SK-N-SH (cell line): ENCODE measurements around the gene TULP4. TPM values are rescaled to one million over a fixed set of nuclear protein-coding genes. Genes with fewer than 3 reads are reported as not detected.

Experiments used
- CTCF ChIA-PET: fragments of 300-600, 350-600 bp; formaldehyde crosslinking; extraction: SDS; loops from one replicate; lab custom pipeline; 2021; lab: Yijun Ruan, JAX
- POLR2A ChIA-PET: fragments of 350-600 bp; sonication (Branson Sonifier 250); formaldehyde crosslinking; extraction: SDS; loops from one replicate; lab custom pipeline; 2020; ENCODE audit warnings: antibody characterized with exemption, inconsistent platforms; lab: Yijun Ruan, JAX
- DNase-seq: peaks from one replicate; pipeline ENCODE4 v3.0.0; 2012
- H2AFZ ChIP-seq: fragments of 200-600 bp; sonication (generic); 2 replicates; pipeline ENCODE4 v1.8.1; 2016; ENCODE audit warnings: antibody characterized with exemption, mild to moderate bottlenecking, low read depth
- H3F3A ChIP-seq: fragments of 200-600 bp; sonication (generic); replicated peaks from 2 replicates; pipeline ENCODE3; 2016; ENCODE audit warnings: antibody characterized with exemption, mild to moderate bottlenecking; ENCODE audit not compliant: insufficient read depth
- H3K27ac ChIP-seq, 2 experiments: fragments of 200-500 bp in 1 of 2; fragments of 200-600 bp in 1 of 2; sonication (Bioruptor generic) in 1 of 2; sonication (generic), shearing (Covaris generic) in 1 of 2; 2 replicates each; pipeline versions ENCODE4 v1.5.1 to v1.6.1; 2014 to 2016; ENCODE audit warnings: low read depth in 2 of 2, inconsistent platforms in 1 of 2, low read length in 1 of 2, mild to moderate bottlenecking in 1 of 2, mixed read lengths in 1 of 2
- H3K27me3 ChIP-seq: fragments of 200-600 bp; sonication (generic), shearing (Covaris generic); 2 replicates; pipeline ENCODE4 v1.6.1; 2016; ENCODE audit warnings: mixed run types; ENCODE audit not compliant: insufficient read depth
- H3K36me3 ChIP-seq, 2 experiments: fragments of 200-500 bp in 1 of 2; fragments of 200-600 bp in 1 of 2; sonication (Bioruptor generic) in 1 of 2; sonication (generic) in 1 of 2; replicated peaks in 1 of 2; 2 replicates each; pipeline versions ENCODE3 to v1.5.1; 2014 to 2016; ENCODE audit warnings: low read length in 1 of 2, mild to moderate bottlenecking in 1 of 2; ENCODE audit not compliant: insufficient read depth in 2 of 2, control insufficient read depth in 1 of 2
- H3K4me1 ChIP-seq, 2 experiments: fragments of 200-500 bp in 1 of 2; fragments of 200-600 bp in 1 of 2; sonication (Bioruptor generic) in 1 of 2; sonication (generic), shearing (Covaris generic) in 1 of 2; 2 replicates each; pipeline versions ENCODE4 v1.5.1 to v1.6.1; 2014 to 2016; ENCODE audit warnings: low read depth in 1 of 2, low read length in 1 of 2, mixed run types in 1 of 2; ENCODE audit not compliant: insufficient read depth in 2 of 2, control insufficient read depth in 1 of 2
- H3K4me2 ChIP-seq: fragments of 200-600 bp; sonication (generic), shearing (Covaris generic); 2 replicates; pipeline ENCODE4 v1.6.1; 2017; ENCODE audit warnings: mixed run types
- H3K4me3 ChIP-seq, 2 experiments: fragments of 200-500 bp in 1 of 2; fragments of 200-600 bp in 1 of 2; sonication (Bioruptor generic) in 1 of 2; sonication (generic), shearing (Covaris generic) in 1 of 2; 2 replicates each; pipeline versions ENCODE4 v1.5.1 to v1.8.1; 2014 to 2016; ENCODE audit warnings: low read depth in 2 of 2, inconsistent platforms in 1 of 2, low read length in 1 of 2, mild to moderate bottlenecking in 1 of 2, mixed read lengths in 1 of 2, moderate library complexity in 1 of 2
- H3K79me2 ChIP-seq: fragments of 200-600 bp; sonication (generic); 2 replicates; pipeline ENCODE4 v1.8.1; 2017; ENCODE audit warnings: mild to moderate bottlenecking; ENCODE audit not compliant: insufficient read depth
- H3K9ac ChIP-seq: fragments of 200-600 bp; sonication (generic); 2 replicates; pipeline ENCODE4 v1.6.1; 2017; ENCODE audit warnings: mixed run types
- H3K9me2 ChIP-seq: fragments of 200-600 bp; sonication (generic); 2 replicates; pipeline ENCODE4 v1.6.1; 2017; ENCODE audit warnings: mixed run types
- H3K9me3 ChIP-seq: fragments of 200-600 bp; sonication (generic); 2 replicates; pipeline ENCODE4 v1.6.1; 2017; ENCODE audit warnings: mixed run types, mild to moderate bottlenecking, moderate library complexity
- H4K20me1 ChIP-seq: fragments of 200-600 bp; sonication (generic); 2 replicates; pipeline ENCODE4 v1.6.1; 2017; ENCODE audit warnings: mild to moderate bottlenecking, mixed run types; ENCODE audit not compliant: insufficient read depth
- FOXM1 ChIP-seq: IDR thresholded peaks from 2 replicates; pipeline ENCODE4 v1.4.0; 2012; ENCODE audit warnings: low read depth, mild to moderate bottlenecking
- GATA2 ChIP-seq: sonication (generic); formaldehyde crosslinking; IDR thresholded peaks from 2 replicates; pipeline ENCODE4 v1.5.0; 2020; ENCODE audit warnings: mild to moderate bottlenecking, missing genetic modification reagents
- MXI1 ChIP-seq: IDR thresholded peaks from 2 replicates; pipeline ENCODE4 v1.6.1; 2012; ENCODE audit warnings: mild to moderate bottlenecking, low read depth, low read length, improper control_type of control experiment
- NFIC ChIP-seq: IDR thresholded peaks from 2 replicates; pipeline ENCODE4 v1.4.0; 2012; ENCODE audit warnings: borderline replicate concordance
- POLR2AphosphoS5 ChIP-seq: IDR thresholded peaks from 2 replicates; pipeline ENCODE4 v1.6.1; 2012; ENCODE audit warnings: low read depth, low read length
- RAD21 ChIP-seq: IDR thresholded peaks from 2 replicates; pipeline ENCODE4 v1.6.1; 2012; ENCODE audit warnings: mild to moderate bottlenecking, low read length
- RXRA ChIP-seq: IDR thresholded peaks from 2 replicates; pipeline ENCODE4 v1.4.0; 2012; ENCODE audit warnings: low read depth, mild to moderate bottlenecking, borderline replicate concordance
- SIN3A ChIP-seq: IDR thresholded peaks from 2 replicates; pipeline ENCODE4 v1.6.1; 2012; ENCODE audit warnings: low read depth, mild to moderate bottlenecking, low read length, moderate library complexity, borderline replicate concordance
- TAF1 ChIP-seq: IDR thresholded peaks from 2 replicates; pipeline ENCODE4 v1.6.1; 2012; ENCODE audit warnings: low read depth, mild to moderate bottlenecking, low read length, moderate library complexity, borderline replicate concordance
- TCF12 ChIP-seq: IDR thresholded peaks from 2 replicates; pipeline ENCODE4 v1.4.0; 2012
- TEAD4 ChIP-seq: IDR thresholded peaks from 2 replicates; pipeline ENCODE4 v1.4.0; 2012; ENCODE audit warnings: mild to moderate bottlenecking, borderline replicate concordance; ENCODE audit not compliant: insufficient read depth
- ZBTB33 ChIP-seq: IDR thresholded peaks from 2 replicates; pipeline ENCODE4 v1.4.0; 2012; ENCODE audit warnings: low read depth, borderline replicate concordance
- WGBS: methylation state at CpG from one replicate; pipeline ENCODE4 v1.1.6; 2017; ENCODE audit warnings: low lambda C conversion rate; 5-methylcytosine and 5-hydroxymethylcytosine counted together
- polyA plus RNA-seq, 3 experiments: library from polyadenylated mRNA; depleted of rRNA; stranded (reverse); fragments of >200 nt; gene quantifications; 2 replicates each; pipeline ENCODE4 v1.2.3, GENCODE V29; 2012
- TF ChIP-seq, protein P1 (sequence below): fragments of 150-350 bp; IDR thresholded peaks from 2 replicates; pipeline ENCODE4 v1.6.1; 2017; ENCODE audit warnings: antibody characterized with exemption, low read length, low read depth, borderline replicate concordance
- TF ChIP-seq, protein P2 (sequence below): IDR thresholded peaks from 2 replicates; pipeline ENCODE4 v1.4.0; 2012; ENCODE audit warnings: low read depth
- TF ChIP-seq, protein P3 (sequence below): IDR thresholded peaks from 2 replicates; pipeline ENCODE4 v1.4.0; 2012; ENCODE audit warnings: low read depth, borderline replicate concordance

TULP4 gene
- polyA plus RNA-seq, 1 of the 3 experiments (the other 2 are of a cell fraction), result 5.9 TPM

GRCh38 chr6:158323561-158323958, 11.3 kb downstream of the TULP4 start (continued):
- TF ChIP-seq RXRA (no peak), FOXM1 (no peak), TCF12 (no peak), SIN3A (no peak), NFIC (no peak)
- TF ChIP-seq, protein P1, sequence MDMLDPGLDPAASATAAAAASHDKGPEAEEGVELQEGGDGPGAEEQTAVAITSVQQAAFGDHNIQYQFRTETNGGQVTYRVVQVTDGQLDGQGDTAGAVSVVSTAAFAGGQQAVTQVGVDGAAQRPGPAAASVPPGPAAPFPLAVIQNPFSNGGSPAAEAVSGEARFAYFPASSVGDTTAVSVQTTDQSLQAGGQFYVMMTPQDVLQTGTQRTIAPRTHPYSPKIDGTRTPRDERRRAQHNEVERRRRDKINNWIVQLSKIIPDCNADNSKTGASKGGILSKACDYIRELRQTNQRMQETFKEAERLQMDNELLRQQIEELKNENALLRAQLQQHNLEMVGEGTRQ, result no peak
- TF ChIP-seq, protein P2, sequence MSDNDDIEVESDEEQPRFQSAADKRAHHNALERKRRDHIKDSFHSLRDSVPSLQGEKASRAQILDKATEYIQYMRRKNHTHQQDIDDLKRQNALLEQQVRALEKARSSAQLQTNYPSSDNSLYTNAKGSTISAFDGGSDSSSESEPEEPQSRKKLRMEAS, result no peak

DNA sequence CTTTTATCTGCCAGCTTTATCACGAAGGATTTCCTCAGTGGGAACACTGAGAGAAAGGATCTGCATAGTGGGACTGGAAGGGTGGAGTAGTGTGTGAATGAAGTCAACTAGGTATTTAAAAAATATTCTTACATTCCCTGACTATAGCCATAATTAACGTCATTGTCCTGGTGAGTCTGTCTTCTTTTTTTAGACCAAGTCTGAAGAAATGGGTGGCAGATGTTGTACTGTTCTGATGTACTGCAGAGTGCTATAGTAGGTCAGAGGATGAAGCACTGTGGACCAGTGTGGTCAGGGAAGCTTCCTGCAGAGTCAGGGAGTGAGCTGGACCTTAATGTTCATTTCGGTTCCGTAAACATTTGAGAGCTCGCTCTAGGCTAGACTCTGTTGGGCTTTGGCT, 11.9 kb downstream of the TULP4 start:
- H3K9ac ChIP-seq, result no peak overlapping the region
- no peak overlapping the region for H2AFZ ChIP-seq
- TF ChIP-seq POLR2AphosphoS5 (no peak), FOXM1 (no peak), RAD21 (no peak), TAF1 (no peak), TEAD4 (no peak), ZBTB33 (no peak), TCF12 (no peak)
- TF ChIP-seq, protein P2, result no peak
- peaks cover 19% of the 10 kb centered on the region for H3F3A ChIP-seq
- H3K4me3 ChIP-seq, result no peak overlapping the region
- ChIA-PET POLR2A (no interaction called here), CTCF (no interaction called here)
- peaks cover 20 to 21% of the 10 kb centered on the region in 2 experiments for H3K4me1 ChIP-seq
- no peak for DNase-seq
- H4K20me1 ChIP-seq, result peaks cover 19% of the 10 kb centered on the region
- no peaks in the 10 kb centered on the region for H3K9me3 ChIP-seq
- 96% methylated on average over 5 of the region's 5 CpGs for WGBS
- no peak overlapping the region for H3K4me2 ChIP-seq
- peak overlapping the region in 1 of 2 experiments; percentile 72; a peak in 1 of 4 replicates for H3K27ac ChIP-seq
- H3K9me2 ChIP-seq, result no peaks in the 10 kb centered on the region
- peaks cover 87% of the 10 kb centered on the region for H3K79me2 ChIP-seq
- no peaks in the 10 kb centered on the region for H3K36me3 ChIP-seq
- H3K27me3 ChIP-seq, result no peaks in the 10 kb centered on the region

- peaks cover 14% of the 10 kb centered on the region for H3F3A ChIP-seq
- H4K20me1 ChIP-seq, result peaks cover 19% of the 10 kb centered on the region
- H3K27me3 ChIP-seq, result no peaks in the 10 kb centered on the region
- no peak overlapping the region for H3K9ac ChIP-seq
- H3K4me2 ChIP-seq, result no peak overlapping the region
- H3K4me3 ChIP-seq, result no peak overlapping the region
- CTCF ChIA-PET, result interaction anchor here (0.7 kb wide), 2 partner anchors 51 to 303 kb away, joined by 3 to 4 read pairs; no protein-coding TSS in a partner anchor
- no peaks in the 10 kb centered on the region for H3K9me3 ChIP-seq
- H3K36me3 ChIP-seq, result peaks cover 0 to 8% of the 10 kb centered on the region in 2 experiments
- TF ChIP-seq MXI1 (no peak), GATA2 (CRISPR knock-in tag) (no peak)
- TF ChIP-seq, protein P3, sequence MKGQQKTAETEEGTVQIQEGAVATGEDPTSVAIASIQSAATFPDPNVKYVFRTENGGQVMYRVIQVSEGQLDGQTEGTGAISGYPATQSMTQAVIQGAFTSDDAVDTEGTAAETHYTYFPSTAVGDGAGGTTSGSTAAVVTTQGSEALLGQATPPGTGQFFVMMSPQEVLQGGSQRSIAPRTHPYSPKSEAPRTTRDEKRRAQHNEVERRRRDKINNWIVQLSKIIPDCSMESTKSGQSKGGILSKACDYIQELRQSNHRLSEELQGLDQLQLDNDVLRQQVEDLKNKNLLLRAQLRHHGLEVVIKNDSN, result no peak
- TF ChIP-seq, all 33 proteins: peak for 0
- POLR2A ChIA-PET, result no interaction called here
- H3K9me2 ChIP-seq, result no peaks in the 10 kb centered on the region
- WGBS, result 100% methylated on average over 1 of the region's 1 CpG
- H2AFZ ChIP-seq, result no peak overlapping the region
- DNase-seq, result no peak
- peaks cover 10 to 14% of the 10 kb centered on the region in 2 experiments for H3K4me1 ChIP-seq
- no peak overlapping the region for H3K27ac ChIP-seq
- H3K79me2 ChIP-seq, result peaks cover 85% of the 10 kb centered on the region
Observed at GRCh38 chr6:158327211-158327610, 14.9 kb downstream of the TULP4 start.
